ENCODE data around the gene RAX2.

GRCh38 chr19:3766520-3766919 lies 5.5 kb downstream of the RAX2 start:
- TF ChIP-seq, protein P1, sequence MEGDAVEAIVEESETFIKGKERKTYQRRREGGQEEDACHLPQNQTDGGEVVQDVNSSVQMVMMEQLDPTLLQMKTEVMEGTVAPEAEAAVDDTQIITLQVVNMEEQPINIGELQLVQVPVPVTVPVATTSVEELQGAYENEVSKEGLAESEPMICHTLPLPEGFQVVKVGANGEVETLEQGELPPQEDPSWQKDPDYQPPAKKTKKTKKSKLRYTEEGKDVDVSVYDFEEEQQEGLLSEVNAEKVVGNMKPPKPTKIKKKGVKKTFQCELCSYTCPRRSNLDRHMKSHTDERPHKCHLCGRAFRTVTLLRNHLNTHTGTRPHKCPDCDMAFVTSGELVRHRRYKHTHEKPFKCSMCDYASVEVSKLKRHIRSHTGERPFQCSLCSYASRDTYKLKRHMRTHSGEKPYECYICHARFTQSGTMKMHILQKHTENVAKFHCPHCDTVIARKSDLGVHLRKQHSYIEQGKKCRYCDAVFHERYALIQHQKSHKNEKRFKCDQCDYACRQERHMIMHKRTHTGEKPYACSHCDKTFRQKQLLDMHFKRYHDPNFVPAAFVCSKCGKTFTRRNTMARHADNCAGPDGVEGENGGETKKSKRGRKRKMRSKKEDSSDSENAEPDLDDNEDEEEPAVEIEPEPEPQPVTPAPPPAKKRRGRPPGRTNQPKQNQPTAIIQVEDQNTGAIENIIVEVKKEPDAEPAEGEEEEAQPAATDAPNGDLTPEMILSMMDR (IDR thresholded peaks at IDR 0.05; ENCODE audit: poor library complexity, severe bottlenecking), result no peak
- no peak for TF ChIP-seq POLR2AphosphoS5 (IDR thresholded peaks at IDR 0.05)
- TF ChIP-seq TAF1 (IDR thresholded peaks at IDR 0.05; ENCODE audit: low read depth), result no peak
- TF ChIP-seq EZH2 (IDR thresholded peaks at IDR 0.05; ENCODE audit: borderline replicate concordance, insufficient read depth, low read length, poor library complexity, severe bottlenecking), result no peak
- no peak for TF ChIP-seq EP300 (conservative IDR thresholded peaks at IDR 0.05; ENCODE audit: poor library complexity, severe bottlenecking)
- TF ChIP-seq REST (IDR thresholded peaks at IDR 0.05; ENCODE audit: borderline replicate concordance), result no peak
- no peak for TF ChIP-seq SMC3 (conservative IDR thresholded peaks at IDR 0.05; ENCODE audit: poor library complexity)
- no peak for TF ChIP-seq RAD21 (conservative IDR thresholded peaks at IDR 0.05)
